Subcutaneous adipose tissue (tissue), 4 donors: ENCODE data around the gene MX1. TPM values are rescaled to one million over a fixed set of nuclear protein-coding genes. Genes with fewer than 3 reads are reported as not detected.

Experiments
- total RNA-seq, 4 donors: library from RNA; depleted of rRNA; stranded (reverse); fragments of >200 nt; gene quantifications; one replicate each; pipeline ENCODE4 v1.1.0, GENCODE V29; 2016
- TF ChIP-seq, protein P1 (sequence below): fragments of 450-650 bp; IDR thresholded peaks from one replicate; pipeline ENCODE4 v1.5.1; 2016; ENCODE audit warnings: low read depth, mild to moderate bottlenecking, control low read depth, antibody characterized with exemption, moderate library complexity

MX1 gene
- total RNA-seq, 4 donors from 2014 or later, result 12.6 to 47.5 (median 29.4) TPM

DNA sequence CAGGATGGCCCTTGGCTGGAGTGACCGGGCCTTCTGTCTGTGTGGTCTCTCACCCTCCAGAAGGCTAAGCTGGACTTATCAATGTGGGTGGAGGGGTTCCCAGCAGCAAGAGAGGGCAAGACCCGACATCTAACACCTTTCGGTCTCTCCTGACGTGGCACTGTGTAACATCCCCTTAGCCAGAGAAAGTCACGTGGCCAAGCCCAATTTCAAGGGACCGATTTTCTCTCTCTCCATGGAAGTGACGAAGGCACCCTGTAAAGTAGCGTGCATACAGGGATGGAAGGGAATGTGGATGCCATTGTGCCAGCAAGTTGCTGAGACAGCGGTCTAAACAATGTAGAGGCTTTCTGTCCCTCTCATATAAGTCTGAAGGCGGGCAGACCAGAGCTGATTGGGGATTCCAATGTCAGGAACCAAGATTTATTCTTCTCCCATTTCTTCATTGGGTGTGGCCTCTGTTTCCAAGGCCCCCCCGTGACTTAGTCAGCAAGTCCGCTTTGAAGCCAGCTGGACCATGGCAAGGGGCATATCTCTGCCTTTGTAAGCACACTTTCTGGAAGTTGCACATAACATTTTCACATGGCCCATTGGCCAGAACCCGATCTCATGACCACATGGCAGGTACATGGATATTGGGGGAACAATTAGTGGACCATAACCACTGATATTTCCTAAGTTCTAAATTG, 12.5 kb downstream of the MX1 start:
- TF ChIP-seq, protein P1, sequence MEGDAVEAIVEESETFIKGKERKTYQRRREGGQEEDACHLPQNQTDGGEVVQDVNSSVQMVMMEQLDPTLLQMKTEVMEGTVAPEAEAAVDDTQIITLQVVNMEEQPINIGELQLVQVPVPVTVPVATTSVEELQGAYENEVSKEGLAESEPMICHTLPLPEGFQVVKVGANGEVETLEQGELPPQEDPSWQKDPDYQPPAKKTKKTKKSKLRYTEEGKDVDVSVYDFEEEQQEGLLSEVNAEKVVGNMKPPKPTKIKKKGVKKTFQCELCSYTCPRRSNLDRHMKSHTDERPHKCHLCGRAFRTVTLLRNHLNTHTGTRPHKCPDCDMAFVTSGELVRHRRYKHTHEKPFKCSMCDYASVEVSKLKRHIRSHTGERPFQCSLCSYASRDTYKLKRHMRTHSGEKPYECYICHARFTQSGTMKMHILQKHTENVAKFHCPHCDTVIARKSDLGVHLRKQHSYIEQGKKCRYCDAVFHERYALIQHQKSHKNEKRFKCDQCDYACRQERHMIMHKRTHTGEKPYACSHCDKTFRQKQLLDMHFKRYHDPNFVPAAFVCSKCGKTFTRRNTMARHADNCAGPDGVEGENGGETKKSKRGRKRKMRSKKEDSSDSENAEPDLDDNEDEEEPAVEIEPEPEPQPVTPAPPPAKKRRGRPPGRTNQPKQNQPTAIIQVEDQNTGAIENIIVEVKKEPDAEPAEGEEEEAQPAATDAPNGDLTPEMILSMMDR, result no peak

DNA sequence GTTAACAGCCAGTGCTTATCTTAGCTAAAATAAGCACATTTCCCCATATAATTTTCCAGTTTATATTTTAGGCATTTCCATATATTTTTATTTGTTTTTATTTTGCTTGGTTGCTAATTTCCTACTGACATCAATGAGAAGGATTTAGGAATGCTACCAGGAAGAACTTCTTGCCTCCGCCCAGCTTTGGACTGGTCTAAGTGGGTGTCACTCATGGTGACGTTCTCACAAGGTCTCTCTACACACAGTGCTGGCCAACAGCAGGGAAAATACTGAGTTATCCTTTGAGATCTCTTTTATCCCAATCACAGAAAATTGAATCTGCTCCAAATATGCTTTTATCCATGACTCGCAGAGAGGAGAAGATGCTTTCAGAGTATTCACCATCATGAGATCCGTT, 13.2 kb downstream of the MX1 start:
- TF ChIP-seq, protein P1, result no peak

DNA sequence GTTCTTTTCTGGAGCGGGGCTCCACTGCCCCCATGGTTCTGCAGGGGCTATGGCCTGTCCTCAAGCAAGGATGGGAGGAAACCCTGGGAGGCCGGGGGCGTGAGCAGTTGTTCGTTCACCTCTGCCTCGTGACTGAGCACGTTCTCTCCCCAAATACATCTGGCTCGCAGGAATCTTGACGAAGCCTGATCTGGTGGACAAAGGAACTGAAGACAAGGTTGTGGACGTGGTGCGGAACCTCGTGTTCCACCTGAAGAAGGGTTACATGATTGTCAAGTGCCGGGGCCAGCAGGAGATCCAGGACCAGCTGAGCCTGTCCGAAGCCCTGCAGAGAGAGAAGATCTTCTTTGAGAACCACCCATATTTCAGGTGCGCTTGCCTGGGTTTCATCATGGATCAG, 15.5 kb downstream of the MX1 start:
- TF ChIP-seq, protein P1, result no peak

DNA sequence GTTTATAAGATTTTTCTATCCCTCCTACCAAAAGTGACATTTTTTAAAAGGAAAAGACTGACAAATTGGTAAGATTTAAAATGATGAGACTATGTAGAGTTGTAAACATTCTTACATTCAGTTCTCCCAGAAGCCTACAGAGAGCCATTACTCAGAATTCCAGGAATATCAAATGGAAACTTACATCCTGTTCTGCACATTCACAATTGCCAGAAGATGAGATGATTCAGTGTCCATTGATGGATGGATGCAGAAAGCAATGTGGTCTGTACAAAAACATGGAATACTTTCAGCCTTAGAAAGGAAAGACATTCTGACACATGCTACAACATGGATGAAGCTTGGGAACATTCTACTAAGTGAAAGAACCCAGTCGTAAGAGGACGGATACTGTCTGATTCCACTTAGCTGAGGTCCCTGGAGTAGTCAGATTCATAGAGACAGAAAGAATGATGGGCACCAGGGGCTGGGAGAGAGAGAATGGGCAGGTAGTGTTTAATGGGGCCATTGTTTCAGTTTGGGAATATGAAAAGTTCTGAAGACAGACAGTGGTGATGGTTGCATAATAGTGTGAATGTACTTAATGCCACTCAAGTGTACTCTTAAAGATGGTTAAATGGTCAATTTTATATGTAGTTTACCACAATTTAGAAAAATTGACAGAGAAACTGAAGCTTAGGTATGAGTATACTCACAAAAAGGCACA, 16.6 kb downstream of the MX1 start:
- TF ChIP-seq, protein P1, result no peak

DNA sequence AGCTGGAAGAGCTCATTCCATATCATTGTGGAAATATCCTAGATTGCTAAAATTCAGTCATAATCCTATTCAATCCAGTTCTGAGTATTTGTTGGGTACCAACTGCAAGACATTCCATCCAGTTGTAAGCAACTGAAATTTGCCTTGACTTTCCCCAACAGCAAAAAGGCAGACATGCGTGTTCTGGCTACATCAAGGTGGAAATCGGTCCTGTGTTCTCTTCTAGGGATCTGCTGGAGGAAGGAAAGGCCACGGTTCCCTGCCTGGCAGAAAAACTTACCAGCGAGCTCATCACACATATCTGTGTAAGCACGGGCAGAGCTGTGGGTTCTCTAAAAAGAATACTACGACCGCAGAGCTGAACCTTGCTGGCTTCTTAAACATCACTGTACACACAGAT, 17.5 kb downstream of the MX1 start:
- TF ChIP-seq, protein P1, result no peak

DNA sequence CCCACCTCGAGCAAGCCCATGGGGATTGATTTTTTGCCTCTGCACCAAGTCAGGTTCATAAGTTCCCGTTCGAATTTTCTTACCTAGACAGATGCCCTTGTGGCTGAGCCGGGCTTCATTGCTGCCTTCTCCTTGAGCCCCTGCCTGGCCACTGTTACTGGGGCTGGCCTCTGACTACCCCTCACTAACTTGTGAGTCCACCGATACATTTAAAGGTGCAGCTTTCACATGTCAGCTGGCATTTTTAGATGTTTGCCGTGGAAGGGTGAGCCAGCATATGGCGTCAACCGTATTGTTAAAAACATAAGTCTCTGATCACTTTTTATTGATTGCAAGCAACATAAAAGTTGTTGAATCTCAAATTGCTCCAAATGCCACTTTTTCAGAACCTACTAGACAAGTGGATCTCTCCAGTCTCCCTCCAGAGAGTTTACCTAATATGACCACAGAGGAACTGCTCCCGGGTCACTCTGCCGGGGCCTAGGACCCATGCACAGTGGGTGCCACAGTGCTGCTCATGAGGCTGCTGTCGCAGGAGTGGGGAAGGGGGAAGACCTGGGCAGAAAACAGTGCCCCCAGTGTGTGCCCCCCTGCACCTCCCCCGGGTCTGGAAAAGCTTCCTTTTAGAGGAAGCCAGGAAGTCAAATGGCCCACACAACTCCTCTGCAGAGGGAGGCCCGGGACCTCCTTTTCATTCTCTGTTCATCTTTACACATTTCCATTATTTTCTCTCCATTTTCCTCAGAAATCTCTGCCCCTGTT, 18.8 kb downstream of the MX1 start:
- TF ChIP-seq, protein P1, result no peak

DNA sequence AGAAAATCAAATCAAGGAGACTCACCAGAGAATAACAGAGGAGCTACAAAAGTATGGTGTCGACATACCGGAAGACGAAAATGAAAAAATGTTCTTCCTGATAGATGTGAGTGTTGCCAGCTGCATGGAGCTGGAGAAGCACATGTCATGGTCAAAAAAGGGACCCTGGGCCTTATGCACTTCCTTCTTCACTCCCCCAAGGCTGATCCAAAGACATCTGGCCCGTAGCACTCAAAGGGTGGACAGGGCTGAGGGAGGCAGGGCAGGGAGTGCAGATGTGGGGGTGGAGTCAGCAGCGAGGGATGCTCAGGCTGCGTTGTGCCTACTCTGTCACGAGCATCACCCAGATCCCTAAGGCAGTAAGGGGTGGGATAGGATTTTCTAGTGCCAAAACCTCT, 19.4 kb downstream of the MX1 start:
- TF ChIP-seq, protein P1, result no peak
